Inflammatory macrophage treated with lipopolysaccharide for 4 hours (primary cell): Measurements from ENCODE around the gene SHROOM3.
"Not testable (repeated sequence)": the region's sequence is repeated elsewhere in the genome, so short reads cannot be mapped to it uniquely, and the experiment has no call there.

Experiments
- DNase-seq: peaks from one replicate; pipeline ENCODE4 v3.0.0-alpha.2; 2020

Gene SHROOM3

GRCh38 chr4:76447393-76447851, 12.4 kb downstream of the SHROOM3 start:
- DNase-seq, result no peak

GRCh38 chr4:76448211-76448610, 13.2 kb downstream of the SHROOM3 start:
- no peak for DNase-seq

GRCh38 chr4:76449362-76449767, 14.3 kb downstream of the SHROOM3 start:
- DNase-seq, result no peak

- DNase-seq, result no peak
Observed at GRCh38 chr4:76449833-76450232, 14.8 kb downstream of the SHROOM3 start.

DNA sequence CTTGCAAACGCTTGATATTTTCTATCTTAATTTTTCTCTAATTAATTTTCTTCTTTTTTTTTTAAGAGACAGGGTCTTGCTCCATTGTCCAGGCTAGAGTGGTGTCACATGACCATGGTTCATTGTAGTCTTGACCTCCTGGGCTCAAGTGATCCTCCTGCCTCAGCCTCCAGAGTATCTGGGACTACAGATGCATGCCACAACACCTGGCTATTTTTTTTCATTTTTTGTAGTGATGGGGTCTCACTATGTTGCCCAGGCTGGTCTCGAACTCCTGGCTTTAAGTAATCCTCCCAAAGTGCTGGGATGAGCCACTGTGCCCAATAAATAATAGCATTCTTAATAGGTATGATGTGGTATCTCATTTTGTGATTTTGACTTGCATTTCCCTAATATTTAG, 18.2 kb downstream of the SHROOM3 start:
- DNase-seq, result no peak

GRCh38 chr4:76454073-76454472, 19.0 kb downstream of the SHROOM3 start:
- DNase-seq, result not testable (repeated sequence)

DNA sequence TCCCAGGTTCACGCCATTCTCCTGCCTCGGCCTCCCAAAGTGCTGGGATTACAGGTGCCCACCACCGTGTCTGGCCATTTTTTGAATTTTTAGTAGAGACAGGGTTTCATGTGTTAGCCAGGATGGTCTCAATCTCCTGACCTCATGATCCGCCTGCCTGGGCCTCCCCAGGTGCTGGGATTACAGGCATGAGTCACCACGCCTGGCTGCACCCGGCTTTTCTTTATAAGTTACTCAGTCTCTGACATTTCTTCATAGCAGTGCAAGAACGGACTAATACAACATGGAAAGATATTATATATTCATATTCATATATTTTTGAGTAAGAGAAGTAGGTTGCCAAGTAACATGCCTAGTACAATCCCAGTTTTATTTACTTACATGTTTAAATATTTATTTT, 22.9 kb downstream of the SHROOM3 start:
- no peak for DNase-seq

- no peak for DNase-seq
Observed at GRCh38 chr4:76458297-76458696, 23.3 kb downstream of the SHROOM3 start.

DNA sequence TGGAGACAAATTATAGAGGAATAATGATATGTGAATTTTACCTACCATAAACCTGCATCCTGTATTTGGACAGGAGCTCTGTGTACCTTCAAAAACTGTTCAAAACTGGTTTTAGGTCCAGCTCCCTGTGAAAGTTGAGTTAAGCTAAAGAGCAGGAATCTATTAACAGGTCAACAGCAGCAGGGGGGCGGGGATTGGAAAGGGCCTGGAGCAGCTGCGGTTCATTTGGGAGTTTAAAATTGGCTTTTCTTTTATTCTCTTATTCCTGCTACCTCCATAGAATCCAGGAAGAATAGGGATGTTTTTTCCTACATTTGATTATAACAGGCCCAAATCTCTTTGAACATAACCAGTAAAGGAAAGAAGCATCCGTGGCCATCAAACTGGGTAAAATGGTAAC, 23.8 kb downstream of the SHROOM3 start:
- no peak for DNase-seq

GRCh38 chr4:76459291-76459723, 24.3 kb downstream of the SHROOM3 start:
- no peak for DNase-seq

DNA sequence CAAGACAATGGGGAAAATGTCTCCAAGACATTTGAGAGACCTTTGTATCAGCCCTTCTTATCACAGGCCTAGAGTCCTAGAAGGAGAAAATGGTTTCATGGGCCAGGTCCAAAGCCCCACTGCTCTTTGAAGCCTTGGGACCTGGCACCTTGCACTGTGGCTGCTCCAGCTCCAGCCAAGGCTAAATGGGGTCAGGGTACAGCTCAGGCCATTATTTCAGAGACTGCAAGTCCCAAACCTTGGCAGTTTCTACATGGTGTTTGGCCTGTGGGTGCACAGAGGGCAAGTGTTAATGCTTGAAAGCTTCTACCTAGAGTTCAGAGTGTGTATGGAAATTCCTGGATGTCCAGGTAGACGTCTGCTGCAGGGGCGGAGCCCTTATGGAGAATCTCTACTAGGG, 28.5 kb downstream of the SHROOM3 start:
- DNase-seq, result no peak

- DNase-seq, result no peak
Observed at GRCh38 chr4:76470064-76470463, 35.0 kb downstream of the SHROOM3 start.

- DNase-seq, result no peak
Observed at GRCh38 chr4:76470532-76470931, 35.5 kb downstream of the SHROOM3 start.

GRCh38 chr4:76476571-76476970, 41.5 kb downstream of the SHROOM3 start:
- no peak for DNase-seq

DNA sequence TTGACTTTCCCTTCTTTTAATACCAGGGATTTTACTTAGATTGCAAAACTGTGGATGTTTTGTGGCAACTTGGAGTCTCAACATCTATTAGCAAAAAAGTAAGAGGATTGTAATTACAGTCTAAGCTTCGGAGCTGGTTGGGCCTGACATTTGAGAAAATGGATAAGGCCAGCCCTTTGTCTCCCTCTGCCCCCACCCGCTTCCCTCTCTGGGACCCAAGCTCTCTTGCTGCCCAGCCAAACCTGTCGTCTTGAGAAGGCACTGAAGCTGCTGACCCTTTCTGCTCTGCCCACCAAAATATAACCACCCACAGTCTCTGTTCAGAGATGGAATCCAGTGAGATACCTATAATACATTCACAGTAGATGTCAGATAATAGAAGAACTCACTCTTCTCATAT, 49.6 kb downstream of the SHROOM3 start:
- no peak for DNase-seq

- DNase-seq, result no peak
Observed at GRCh38 chr4:76485450-76485849, 50.4 kb downstream of the SHROOM3 start.

- no peak for DNase-seq
Observed at GRCh38 chr4:76486588-76487276, 51.7 kb downstream of the SHROOM3 start.

DNA sequence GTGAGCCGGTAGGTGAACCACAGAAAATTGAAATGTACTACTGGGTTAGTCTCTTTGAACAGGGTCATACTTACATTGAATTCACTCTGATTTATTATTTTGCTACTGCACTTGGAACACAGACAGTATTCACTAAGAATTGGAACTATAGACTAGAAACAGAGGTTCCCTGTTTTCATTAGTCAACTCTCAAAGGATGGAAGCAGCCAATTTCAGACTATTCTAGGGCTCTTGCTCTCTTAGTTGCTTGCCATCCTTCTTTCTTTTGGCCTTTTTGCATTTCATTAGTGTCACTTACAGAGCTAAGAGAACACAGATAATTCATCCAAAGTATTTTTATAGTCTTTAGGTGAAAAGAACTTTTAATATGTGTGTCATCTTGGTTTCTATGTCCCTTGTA, 52.6 kb downstream of the SHROOM3 start:
- DNase-seq, result no peak

DNA sequence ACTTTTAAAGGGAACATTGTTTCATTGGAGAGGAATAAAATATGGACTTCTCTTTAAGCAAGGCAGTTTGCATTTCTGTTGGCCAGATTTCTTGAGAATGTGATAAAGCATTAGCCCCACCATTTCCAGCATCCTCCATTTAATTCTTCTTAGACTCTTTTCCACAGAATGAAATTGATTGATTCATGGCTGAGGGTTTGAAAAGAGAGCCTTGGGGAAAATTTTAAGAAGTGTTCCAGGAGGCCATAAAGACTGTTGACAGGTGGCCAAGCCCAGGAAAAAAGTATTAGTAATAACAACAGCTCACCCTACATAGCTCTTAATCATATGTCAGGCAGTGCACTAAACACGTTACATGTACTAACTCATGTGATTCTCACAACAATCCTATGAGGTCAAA, 53.4 kb downstream of the SHROOM3 start:
- DNase-seq, result no peak

DNA sequence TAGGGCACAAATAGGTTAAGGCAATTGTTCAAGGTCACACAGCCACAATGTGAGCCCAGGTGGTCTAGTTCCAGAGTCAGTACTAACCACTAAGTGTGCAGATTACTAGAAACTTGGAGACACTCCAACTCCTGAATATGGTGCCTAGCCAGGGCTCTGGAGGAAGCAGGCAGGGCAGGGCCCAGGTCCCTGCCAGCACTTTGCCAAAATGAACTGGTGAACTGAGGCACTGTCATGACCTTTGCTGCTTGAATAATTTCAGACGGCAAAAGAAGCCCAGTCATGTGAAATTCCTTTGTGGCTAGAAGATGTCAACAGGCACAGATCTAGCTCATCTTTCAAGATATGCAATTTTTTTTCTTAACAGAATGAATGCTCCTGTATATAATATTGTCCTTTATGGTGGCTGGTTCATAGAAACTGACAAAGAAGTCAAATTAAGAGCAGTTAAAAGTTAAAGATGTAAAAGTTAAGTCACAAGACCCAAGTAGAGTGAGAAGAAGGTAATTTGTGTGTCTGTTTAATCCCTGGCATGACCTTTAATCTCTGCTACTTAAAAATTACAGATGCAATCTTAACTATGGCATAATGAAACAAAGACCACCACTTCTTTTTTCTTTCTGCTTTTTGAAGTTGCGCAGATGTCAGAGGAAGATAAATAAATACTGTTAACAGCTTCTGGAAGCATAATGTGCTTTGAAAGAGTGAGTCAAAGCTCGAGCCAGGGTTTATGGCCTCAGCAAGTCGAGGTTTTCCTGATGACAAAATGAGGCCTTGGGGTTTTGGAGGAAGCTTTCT, 54.1 kb downstream of the SHROOM3 start:
- DNase-seq, result no peak

DNA sequence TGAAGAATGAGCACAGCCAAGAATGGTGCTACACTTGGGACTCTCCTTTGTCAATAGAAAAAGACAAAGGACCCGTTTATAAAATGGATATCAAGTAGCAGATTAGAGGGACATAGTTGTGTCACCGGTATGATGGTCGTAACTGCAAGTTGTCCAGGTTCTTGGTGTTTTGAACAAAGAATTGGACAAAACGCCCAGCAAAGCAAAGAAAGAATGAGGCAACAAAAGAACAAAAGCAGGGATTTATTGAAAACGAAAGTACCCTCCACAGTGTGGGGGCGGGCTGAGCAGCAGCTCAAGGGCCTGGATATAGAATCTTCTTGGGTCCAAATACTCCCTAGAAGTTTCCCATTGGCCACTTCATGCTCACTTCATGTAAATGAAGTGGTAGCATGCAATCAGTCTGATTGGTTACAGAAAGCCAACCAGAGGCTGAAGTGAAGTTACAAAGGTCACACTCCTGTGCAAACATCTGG, 54.7 kb downstream of the SHROOM3 start:
- no peak for DNase-seq

- no peak for DNase-seq
Observed at GRCh38 chr4:76492055-76492454, 57.0 kb downstream of the SHROOM3 start.

DNA sequence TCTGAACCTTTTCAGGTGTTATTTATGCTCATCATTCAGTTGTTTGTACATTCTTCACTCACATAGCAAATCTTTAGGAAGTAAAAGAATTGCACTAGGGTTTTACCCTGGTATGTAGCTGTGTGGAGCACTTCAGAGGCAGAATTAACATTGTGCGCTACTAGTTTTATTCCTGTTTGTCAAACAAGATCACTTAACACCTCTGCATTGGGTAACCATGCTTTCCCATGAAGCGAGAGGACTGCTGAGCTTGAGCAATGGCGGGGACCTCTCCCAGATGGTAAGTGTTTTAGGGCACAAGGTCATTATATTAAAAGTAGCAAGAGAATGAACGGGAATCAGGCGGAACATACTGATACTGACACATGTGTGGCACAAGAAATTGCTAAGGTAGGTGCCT, 59.2 kb downstream of the SHROOM3 start:
- no peak for DNase-seq

DNA sequence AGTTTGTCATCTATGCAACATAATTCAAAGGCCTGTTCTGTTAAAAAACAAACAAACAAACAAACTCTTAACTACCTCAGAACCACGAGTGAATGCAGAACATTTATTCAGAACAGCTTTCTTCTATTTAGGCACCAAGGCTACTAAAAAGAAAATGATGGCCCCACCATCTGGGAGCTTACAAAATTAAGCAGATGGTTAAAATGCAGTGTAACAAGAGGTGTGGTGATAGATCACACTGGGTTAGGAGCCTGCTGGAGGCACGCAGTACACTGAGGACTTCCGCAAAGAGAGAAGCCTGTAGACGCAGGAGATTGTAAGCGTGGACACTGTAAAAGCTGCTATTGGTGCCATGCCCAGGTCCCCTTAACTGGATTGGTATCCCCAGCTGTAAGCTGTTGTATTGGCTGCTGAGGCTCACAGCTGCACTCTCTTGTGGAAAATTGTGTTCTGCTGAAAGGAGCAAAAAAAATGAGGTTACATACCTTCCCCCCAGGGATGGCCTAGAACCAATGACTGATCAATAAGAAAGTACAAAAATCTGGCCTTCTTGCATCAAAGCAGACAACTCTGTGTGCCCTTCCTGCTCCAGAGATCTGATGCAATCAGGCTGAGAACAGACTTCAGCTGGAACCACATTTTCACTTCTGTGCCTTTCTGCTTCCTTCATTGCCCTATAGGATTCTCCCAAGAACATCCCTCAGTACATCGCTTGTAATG, 60.0 kb downstream of the SHROOM3 start:
- DNase-seq, result no peak
